ENCODE data around the gene SREK1.

DNA sequence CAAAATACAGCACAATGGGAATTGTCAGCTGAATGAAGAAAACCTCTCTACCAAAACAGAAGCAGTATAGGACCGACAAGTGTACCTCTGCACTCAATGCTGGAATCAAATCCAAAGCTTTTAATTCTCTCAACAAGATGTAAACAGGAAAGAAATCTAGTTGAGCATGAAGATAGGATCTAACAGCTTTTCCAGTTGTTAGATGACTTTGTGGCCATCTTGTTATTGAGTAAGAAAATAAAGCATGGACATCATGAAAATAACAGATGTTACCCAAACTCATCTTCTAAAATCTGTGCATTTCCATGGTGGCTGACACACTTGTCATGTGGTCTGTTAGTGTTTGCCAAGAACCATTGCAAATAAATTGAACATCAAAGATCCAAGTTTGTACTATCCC is 34.7 kb downstream of the SREK1 start:
- no peak for TF ChIP-seq EP300 (IDR thresholded peaks at IDR 0.05; ENCODE audit: borderline replicate concordance)
- no peak for TF ChIP-seq TCF12 (IDR thresholded peaks at IDR 0.05; ENCODE audit: low read depth)
- TF ChIP-seq, protein P1, sequence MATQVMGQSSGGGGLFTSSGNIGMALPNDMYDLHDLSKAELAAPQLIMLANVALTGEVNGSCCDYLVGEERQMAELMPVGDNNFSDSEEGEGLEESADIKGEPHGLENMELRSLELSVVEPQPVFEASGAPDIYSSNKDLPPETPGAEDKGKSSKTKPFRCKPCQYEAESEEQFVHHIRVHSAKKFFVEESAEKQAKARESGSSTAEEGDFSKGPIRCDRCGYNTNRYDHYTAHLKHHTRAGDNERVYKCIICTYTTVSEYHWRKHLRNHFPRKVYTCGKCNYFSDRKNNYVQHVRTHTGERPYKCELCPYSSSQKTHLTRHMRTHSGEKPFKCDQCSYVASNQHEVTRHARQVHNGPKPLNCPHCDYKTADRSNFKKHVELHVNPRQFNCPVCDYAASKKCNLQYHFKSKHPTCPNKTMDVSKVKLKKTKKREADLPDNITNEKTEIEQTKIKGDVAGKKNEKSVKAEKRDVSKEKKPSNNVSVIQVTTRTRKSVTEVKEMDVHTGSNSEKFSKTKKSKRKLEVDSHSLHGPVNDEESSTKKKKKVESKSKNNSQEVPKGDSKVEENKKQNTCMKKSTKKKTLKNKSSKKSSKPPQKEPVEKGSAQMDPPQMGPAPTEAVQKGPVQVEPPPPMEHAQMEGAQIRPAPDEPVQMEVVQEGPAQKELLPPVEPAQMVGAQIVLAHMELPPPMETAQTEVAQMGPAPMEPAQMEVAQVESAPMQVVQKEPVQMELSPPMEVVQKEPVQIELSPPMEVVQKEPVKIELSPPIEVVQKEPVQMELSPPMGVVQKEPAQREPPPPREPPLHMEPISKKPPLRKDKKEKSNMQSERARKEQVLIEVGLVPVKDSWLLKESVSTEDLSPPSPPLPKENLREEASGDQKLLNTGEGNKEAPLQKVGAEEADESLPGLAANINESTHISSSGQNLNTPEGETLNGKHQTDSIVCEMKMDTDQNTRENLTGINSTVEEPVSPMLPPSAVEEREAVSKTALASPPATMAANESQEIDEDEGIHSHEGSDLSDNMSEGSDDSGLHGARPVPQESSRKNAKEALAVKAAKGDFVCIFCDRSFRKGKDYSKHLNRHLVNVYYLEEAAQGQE (IDR thresholded peaks at IDR 0.05; ENCODE audit: low read depth): no peak
- TF ChIP-seq YY1 (IDR thresholded peaks at IDR 0.05; ENCODE audit: low read depth): no peak
- TF ChIP-seq, protein P2, sequence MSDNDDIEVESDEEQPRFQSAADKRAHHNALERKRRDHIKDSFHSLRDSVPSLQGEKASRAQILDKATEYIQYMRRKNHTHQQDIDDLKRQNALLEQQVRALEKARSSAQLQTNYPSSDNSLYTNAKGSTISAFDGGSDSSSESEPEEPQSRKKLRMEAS (IDR thresholded peaks at IDR 0.05): no peak
- no peak for TF ChIP-seq ZBTB7A (IDR thresholded peaks at IDR 0.05; ENCODE audit: low read depth)
- TF ChIP-seq CREB1 (IDR thresholded peaks at IDR 0.05; ENCODE audit: low read depth): no peak
- TF ChIP-seq FOXM1 (IDR thresholded peaks at IDR 0.05; ENCODE audit: borderline replicate concordance, low read depth): no peak
- TF ChIP-seq TAF1 (IDR thresholded peaks at IDR 0.05; ENCODE audit: low read depth): no peak

Measured in Ishikawa (cell line).